Right lobe of liver (tissue), 4 donors: ENCODE results near the gene RRM1.

Experiments used
- POLR2A ChIP-seq: fragments of 450-650 bp; IDR thresholded peaks from one replicate; pipeline ENCODE4 v1.6.1; 2017; ENCODE audit warnings: antibody characterized with exemption, mild to moderate bottlenecking
- TF ChIP-seq, protein P1 (sequence below), 4 donors: fragments of 200-600 bp in 3 of 4; fragments of 450-650 bp in 1 of 4; IDR thresholded peaks; one replicate each; pipeline versions ENCODE4 v1.5.1 to v1.8.0; 2016 to 2022; ENCODE audit warnings: antibody characterized with exemption in 4 of 4, mild to moderate bottlenecking in 2 of 4
- donor health status: DM: no; HTN: no; CAD: no.
- donor health status: DM: no; HTN: no; CAD: no.
- donor health status: DM: no; HTN: yes; CAD: no.

DNA sequence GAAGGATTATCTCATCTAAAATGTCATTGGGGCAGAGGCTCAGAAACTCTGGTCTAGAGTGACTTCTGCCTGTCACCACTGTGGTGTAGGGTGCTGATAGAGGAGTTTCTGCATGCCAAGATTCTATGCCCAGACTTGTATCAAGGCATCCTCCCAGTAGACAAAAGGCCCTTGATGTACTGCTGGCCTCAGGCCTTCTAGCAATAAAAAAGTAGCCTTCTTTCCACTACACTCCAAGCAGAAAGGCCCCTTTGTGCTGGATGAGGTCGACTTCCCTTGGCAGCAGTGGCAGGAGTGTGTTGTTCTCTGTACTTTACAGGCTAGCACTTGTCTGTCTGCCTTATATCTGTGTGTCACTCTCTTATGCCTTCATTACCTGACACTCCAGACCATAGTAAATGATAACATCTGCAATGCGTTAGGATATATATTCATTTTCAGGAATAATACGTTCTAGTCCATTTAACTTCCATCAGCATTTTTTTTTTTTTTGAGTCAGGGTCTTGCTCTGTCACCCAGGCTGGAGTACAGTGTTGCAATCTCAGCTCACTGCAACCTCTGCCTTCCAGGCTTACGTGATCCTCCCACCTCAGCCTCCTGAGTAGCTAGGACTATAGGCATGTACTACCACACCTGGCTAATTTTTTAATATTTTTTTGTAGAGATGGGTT lies 49.5 kb upstream of the RRM1 start:
- TF ChIP-seq, protein P1, sequence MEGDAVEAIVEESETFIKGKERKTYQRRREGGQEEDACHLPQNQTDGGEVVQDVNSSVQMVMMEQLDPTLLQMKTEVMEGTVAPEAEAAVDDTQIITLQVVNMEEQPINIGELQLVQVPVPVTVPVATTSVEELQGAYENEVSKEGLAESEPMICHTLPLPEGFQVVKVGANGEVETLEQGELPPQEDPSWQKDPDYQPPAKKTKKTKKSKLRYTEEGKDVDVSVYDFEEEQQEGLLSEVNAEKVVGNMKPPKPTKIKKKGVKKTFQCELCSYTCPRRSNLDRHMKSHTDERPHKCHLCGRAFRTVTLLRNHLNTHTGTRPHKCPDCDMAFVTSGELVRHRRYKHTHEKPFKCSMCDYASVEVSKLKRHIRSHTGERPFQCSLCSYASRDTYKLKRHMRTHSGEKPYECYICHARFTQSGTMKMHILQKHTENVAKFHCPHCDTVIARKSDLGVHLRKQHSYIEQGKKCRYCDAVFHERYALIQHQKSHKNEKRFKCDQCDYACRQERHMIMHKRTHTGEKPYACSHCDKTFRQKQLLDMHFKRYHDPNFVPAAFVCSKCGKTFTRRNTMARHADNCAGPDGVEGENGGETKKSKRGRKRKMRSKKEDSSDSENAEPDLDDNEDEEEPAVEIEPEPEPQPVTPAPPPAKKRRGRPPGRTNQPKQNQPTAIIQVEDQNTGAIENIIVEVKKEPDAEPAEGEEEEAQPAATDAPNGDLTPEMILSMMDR (IDR thresholded peaks at IDR 0.05), result no peak
- TF ChIP-seq POLR2A, result no peak
